DND-41 (cell line): ENCODE data around the gene BCL2L13.

Experiments
- EZH2 ChIP-seq: IDR thresholded peaks from 3 replicates; pipeline ENCODE4 v1.6.1; 2012; ENCODE audit warnings: borderline replicate concordance, low read depth, mild to moderate bottlenecking, moderate library complexity, low read length, inconsistent platforms; ENCODE audit not compliant: severe bottlenecking
- TF ChIP-seq, protein P1 (sequence below): IDR thresholded peaks from 2 replicates; pipeline ENCODE4 v1.5.1; 2012; ENCODE audit warnings: borderline replicate concordance, low read length, moderate library complexity, mild to moderate bottlenecking; ENCODE audit not compliant: poor library complexity, severe bottlenecking; ENCODE audit errors: extremely low read depth

- TF ChIP-seq EZH2: no peak
- TF ChIP-seq, protein P1, sequence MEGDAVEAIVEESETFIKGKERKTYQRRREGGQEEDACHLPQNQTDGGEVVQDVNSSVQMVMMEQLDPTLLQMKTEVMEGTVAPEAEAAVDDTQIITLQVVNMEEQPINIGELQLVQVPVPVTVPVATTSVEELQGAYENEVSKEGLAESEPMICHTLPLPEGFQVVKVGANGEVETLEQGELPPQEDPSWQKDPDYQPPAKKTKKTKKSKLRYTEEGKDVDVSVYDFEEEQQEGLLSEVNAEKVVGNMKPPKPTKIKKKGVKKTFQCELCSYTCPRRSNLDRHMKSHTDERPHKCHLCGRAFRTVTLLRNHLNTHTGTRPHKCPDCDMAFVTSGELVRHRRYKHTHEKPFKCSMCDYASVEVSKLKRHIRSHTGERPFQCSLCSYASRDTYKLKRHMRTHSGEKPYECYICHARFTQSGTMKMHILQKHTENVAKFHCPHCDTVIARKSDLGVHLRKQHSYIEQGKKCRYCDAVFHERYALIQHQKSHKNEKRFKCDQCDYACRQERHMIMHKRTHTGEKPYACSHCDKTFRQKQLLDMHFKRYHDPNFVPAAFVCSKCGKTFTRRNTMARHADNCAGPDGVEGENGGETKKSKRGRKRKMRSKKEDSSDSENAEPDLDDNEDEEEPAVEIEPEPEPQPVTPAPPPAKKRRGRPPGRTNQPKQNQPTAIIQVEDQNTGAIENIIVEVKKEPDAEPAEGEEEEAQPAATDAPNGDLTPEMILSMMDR: no peak
Observed at GRCh38 chr22:17647452-17647851, 8.9 kb downstream of the BCL2L13 start.
